ENCODE results near the gene CECR2. TPM values are rescaled to one million over a fixed set of nuclear protein-coding genes. Genes with fewer than 3 reads are reported as not detected.

Gene CECR2
- total and polyA plus RNA-seq, 10 of the 15 experiments (the other 5 are each of a cell fraction or from before 2014, with no cell fraction given) = 0.01 to 0.08 (median 0.01) TPM; not detected in 7

DNA sequence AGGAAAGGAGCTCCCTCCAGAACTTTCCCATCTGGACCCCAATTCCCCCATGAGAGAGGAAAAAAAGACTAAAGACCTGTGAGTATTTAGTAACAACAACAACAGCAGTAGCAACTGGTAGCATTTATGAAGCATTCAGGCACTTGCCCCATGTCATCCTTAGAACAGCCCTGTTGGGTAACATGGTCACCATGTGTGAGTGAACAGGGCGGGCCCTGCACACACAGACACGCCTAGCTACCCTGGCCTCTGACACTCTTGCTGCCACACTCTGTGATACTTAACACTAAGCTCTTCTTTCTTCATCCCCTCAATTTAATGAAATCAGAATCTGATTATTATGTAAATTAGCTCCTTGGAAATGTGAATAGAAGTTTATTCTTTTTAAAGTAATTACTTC is 167.9 kb downstream of the CECR2 start:
- Histone ChIP-seq H3K9ac (ENCODE audit: control insufficient read depth, insufficient read depth, low read length) (no peak overlapping the region), H2AFZ (ENCODE audit: control insufficient read depth, low read depth, low read length) (no peak overlapping the region), H3K4me3 (no peak overlapping the region), H4K20me1 (ENCODE audit: control insufficient read depth, insufficient read depth) (no peaks in the 10 kb centered on the region), H3K4me2 (ENCODE audit: control insufficient read depth, insufficient read depth) (no peak overlapping the region), H3K79me2 (ENCODE audit: control insufficient read depth, insufficient read depth, low read length) (no peaks in the 10 kb centered on the region), H3K27me3 (replicated peaks in 1 of 2; ENCODE audit: control insufficient read depth in 2 of 2, insufficient read depth in 2 of 2, low read length in 1 of 2) (no peaks in the 10 kb centered on the region; a peak in 1 of 4 replicates), H3K36me3 (ENCODE audit: control insufficient read depth in 2 of 2, insufficient read depth in 2 of 2, low read length in 1 of 2) (no peaks in the 10 kb centered on the region), H3K4me1 (ENCODE audit: control insufficient read depth, insufficient read depth, low read length) (no peaks in the 10 kb centered on the region), H3K27ac (ENCODE audit: control insufficient read depth, insufficient read depth) (no peak overlapping the region), H3K9me3 (replicated peaks; ENCODE audit: control insufficient read depth, insufficient read depth, low read length) (no peaks in the 10 kb centered on the region)
- ChIA-PET RAD21 (ENCODE audit: unreplicated experiment) (no interaction called here), CTCF (interaction anchor here (0.8 to 1.3 kb wide), 3 partner anchors 21 to 332 kb away, joined by 3 to 5 read pairs (median 3); no protein-coding TSS in a partner anchor), SMC1A (ENCODE audit: uncharacterized antibody, unreplicated experiment) (interaction anchor here (1.6 kb wide), 1 partner anchor 11 kb away, joined by 3 read pairs; no protein-coding TSS in a partner anchor), POLR2A (no interaction called here)
- DNase-seq (ENCODE audit: low read depth, low spot score) (no peak), FAIRE-seq (no peak), ATAC-seq (no peak)
- WGBS (ENCODE audit: insufficient coverage, insufficient replicate concordance, low lambda C conversion rate, missing lambda C conversion rate) = 44% methylated on average over 2 of the region's 2 CpGs
- in situ Hi-C loops (cut with MboI) = no loop called here
- intact Hi-C loops (cut with micrococcal nuclease; ENCODE audit: unreplicated experiment) = no loop called here
- no TSS peak for BruUV-seq (replicated peaks)
- no peak for TF ChIP-seq NR2C1 (IDR thresholded peaks at IDR 0.05)
- TF ChIP-seq, protein P1, sequence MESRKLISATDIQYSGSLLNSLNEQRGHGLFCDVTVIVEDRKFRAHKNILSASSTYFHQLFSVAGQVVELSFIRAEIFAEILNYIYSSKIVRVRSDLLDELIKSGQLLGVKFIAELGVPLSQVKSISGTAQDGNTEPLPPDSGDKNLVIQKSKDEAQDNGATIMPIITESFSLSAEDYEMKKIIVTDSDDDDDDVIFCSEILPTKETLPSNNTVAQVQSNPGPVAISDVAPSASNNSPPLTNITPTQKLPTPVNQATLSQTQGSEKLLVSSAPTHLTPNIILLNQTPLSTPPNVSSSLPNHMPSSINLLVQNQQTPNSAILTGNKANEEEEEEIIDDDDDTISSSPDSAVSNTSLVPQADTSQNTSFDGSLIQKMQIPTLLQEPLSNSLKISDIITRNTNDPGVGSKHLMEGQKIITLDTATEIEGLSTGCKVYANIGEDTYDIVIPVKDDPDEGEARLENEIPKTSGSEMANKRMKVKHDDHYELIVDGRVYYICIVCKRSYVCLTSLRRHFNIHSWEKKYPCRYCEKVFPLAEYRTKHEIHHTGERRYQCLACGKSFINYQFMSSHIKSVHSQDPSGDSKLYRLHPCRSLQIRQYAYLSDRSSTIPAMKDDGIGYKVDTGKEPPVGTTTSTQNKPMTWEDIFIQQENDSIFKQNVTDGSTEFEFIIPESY (IDR thresholded peaks at IDR 0.05) = no peak
- TF ChIP-seq, protein P2, sequence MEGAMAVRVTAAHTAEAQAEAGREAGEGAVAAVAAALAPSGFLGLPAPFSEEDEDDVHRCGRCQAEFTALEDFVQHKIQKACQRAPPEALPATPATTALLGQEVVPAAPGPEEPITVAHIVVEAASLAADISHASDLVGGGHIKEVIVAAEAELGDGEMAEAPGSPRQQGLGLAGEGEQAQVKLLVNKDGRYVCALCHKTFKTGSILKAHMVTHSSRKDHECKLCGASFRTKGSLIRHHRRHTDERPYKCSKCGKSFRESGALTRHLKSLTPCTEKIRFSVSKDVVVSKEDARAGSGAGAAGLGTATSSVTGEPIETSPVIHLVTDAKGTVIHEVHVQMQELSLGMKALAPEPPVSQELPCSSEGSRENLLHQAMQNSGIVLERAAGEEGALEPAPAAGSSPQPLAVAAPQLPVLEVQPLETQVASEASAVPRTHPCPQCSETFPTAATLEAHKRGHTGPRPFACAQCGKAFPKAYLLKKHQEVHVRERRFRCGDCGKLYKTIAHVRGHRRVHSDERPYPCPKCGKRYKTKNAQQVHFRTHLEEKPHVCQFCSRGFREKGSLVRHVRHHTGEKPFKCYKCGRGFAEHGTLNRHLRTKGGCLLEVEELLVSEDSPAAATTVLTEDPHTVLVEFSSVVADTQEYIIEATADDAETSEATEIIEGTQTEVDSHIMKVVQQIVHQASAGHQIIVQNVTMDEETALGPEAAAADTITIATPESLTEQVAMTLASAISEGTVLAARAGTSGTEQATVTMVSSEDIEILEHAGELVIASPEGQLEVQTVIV (IDR thresholded peaks at IDR 0.05; ENCODE audit: borderline replicate concordance, partially characterized antibody) = no peak
- no peak for TF ChIP-seq EP300 (IDR thresholded peaks at IDR 0.05; ENCODE audit: borderline replicate concordance in 1 of 2, control insufficient read depth in 1 of 2, low read depth in 2 of 2, low read length in 2 of 2)
- TF ChIP-seq SIN3A (IDR thresholded peaks at IDR 0.05; ENCODE audit: low read depth, low read length) = no peak
- TF ChIP-seq STAT1 (conservative IDR thresholded peaks at IDR 0.05) = no peak
- TF ChIP-seq, protein P3, sequence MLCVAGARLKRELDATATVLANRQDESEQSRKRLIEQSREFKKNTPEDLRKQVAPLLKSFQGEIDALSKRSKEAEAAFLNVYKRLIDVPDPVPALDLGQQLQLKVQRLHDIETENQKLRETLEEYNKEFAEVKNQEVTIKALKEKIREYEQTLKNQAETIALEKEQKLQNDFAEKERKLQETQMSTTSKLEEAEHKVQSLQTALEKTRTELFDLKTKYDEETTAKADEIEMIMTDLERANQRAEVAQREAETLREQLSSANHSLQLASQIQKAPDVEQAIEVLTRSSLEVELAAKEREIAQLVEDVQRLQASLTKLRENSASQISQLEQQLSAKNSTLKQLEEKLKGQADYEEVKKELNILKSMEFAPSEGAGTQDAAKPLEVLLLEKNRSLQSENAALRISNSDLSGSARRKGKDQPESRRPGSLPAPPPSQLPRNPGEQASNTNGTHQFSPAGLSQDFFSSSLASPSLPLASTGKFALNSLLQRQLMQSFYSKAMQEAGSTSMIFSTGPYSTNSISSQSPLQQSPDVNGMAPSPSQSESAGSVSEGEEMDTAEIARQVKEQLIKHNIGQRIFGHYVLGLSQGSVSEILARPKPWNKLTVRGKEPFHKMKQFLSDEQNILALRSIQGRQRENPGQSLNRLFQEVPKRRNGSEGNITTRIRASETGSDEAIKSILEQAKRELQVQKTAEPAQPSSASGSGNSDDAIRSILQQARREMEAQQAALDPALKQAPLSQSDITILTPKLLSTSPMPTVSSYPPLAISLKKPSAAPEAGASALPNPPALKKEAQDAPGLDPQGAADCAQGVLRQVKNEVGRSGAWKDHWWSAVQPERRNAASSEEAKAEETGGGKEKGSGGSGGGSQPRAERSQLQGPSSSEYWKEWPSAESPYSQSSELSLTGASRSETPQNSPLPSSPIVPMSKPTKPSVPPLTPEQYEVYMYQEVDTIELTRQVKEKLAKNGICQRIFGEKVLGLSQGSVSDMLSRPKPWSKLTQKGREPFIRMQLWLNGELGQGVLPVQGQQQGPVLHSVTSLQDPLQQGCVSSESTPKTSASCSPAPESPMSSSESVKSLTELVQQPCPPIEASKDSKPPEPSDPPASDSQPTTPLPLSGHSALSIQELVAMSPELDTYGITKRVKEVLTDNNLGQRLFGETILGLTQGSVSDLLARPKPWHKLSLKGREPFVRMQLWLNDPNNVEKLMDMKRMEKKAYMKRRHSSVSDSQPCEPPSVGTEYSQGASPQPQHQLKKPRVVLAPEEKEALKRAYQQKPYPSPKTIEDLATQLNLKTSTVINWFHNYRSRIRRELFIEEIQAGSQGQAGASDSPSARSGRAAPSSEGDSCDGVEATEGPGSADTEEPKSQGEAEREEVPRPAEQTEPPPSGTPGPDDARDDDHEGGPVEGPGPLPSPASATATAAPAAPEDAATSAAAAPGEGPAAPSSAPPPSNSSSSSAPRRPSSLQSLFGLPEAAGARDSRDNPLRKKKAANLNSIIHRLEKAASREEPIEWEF (IDR thresholded peaks at IDR 0.05; ENCODE audit: insufficient replicate concordance, low read depth, low read length) = no peak
- TF ChIP-seq, protein P4, sequence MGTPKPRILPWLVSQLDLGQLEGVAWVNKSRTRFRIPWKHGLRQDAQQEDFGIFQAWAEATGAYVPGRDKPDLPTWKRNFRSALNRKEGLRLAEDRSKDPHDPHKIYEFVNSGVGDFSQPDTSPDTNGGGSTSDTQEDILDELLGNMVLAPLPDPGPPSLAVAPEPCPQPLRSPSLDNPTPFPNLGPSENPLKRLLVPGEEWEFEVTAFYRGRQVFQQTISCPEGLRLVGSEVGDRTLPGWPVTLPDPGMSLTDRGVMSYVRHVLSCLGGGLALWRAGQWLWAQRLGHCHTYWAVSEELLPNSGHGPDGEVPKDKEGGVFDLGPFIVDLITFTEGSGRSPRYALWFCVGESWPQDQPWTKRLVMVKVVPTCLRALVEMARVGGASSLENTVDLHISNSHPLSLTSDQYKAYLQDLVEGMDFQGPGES (IDR thresholded peaks at IDR 0.05) = no peak
- TF ChIP-seq, protein P5, sequence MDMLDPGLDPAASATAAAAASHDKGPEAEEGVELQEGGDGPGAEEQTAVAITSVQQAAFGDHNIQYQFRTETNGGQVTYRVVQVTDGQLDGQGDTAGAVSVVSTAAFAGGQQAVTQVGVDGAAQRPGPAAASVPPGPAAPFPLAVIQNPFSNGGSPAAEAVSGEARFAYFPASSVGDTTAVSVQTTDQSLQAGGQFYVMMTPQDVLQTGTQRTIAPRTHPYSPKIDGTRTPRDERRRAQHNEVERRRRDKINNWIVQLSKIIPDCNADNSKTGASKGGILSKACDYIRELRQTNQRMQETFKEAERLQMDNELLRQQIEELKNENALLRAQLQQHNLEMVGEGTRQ (IDR thresholded peaks at IDR 0.05; ENCODE audit: borderline replicate concordance, low read depth, low read length) = no peak
